HepG2 (cell line): Measurements from ENCODE around the gene HHATL. TPM values are rescaled to one million over a fixed set of nuclear protein-coding genes. Genes with fewer than 3 reads are reported as not detected.

ENCODE experiments used
- ATAC-seq: fragments of 200-7000 bp; cut with Tn5 transposase; 3 replicates; pipeline ENCODE4 v1.9.1; 2020; ENCODE audit warnings: mild to moderate bottlenecking, moderate library complexity
- BruUV-seq: library from RNA; stranded (reverse); fragments of 400-500 nt; replicated peaks from 2 replicates; lab custom pipeline; 2021; lab: Mats Ljungman, UMichigan
- CTCF ChIA-PET: fragments of 300-600 bp; formaldehyde crosslinking; extraction: SDS; loops from one replicate; lab custom pipeline; 2021; ENCODE audit warnings: low total read pairs, inconsistent platforms, low intra/inter-chr PET ratio; lab: Yijun Ruan, JAX
- POLR2A ChIA-PET: fragments of 350-600 bp; sonication (Branson Sonifier 250); formaldehyde crosslinking; loops from one replicate; lab custom pipeline; 2020; ENCODE audit warnings: antibody characterized with exemption, inconsistent platforms; lab: Yijun Ruan, JAX
- DNase-seq: peaks from one replicate; pipeline ENCODE4 v3.0.0-alpha.2; 2015; ENCODE audit warnings: low spot score
- FAIRE-seq: peaks from 3 replicates; lab custom pipeline; 2011; peaks lifted over from hg19 to GRCh38; lab: Jason Lieb, UNC
- H2AFZ ChIP-seq: one replicate; pipeline ENCODE4 v1.6.1; 2011; ENCODE audit warnings: low read length, inconsistent platforms
- H3K27ac ChIP-seq: fragments of 300-600 bp; 3 replicates; pipeline ENCODE4 v1.8.0; 2011; ENCODE audit warnings: mixed run types, mild to moderate bottlenecking, mixed read lengths, low read length, inconsistent platforms; ENCODE audit not compliant: insufficient read depth; ENCODE audit errors: extremely low read length
- H3K27me3 ChIP-seq, 2 experiments: fragments of 200-600 bp in 1 of 2; 2 replicates in 1 of 2; 3 replicates in 1 of 2; pipeline versions ENCODE4 v1.6.0 to v1.8.0; 2011; ENCODE audit warnings: low read length in 2 of 2, mild to moderate bottlenecking in 2 of 2, moderate library complexity in 2 of 2, inconsistent platforms in 1 of 2; ENCODE audit not compliant: insufficient read depth in 2 of 2, control insufficient read depth in 1 of 2
- H3K36me3 ChIP-seq, 2 experiments: fragments of 200-600 bp in 1 of 2; replicated peaks in 1 of 2; 2 replicates in 1 of 2; 3 replicates in 1 of 2; pipeline versions ENCODE4 v1.5.1 to v1.8.0; 2011; ENCODE audit warnings: low read length in 2 of 2, inconsistent platforms in 1 of 2; ENCODE audit not compliant: insufficient read depth in 2 of 2, control insufficient read depth in 1 of 2
- H3K4me1 ChIP-seq: 2 replicates; pipeline ENCODE4 v1.5.1; 2012; ENCODE audit warnings: low read length, inconsistent platforms; ENCODE audit not compliant: insufficient read depth
- H3K4me2 ChIP-seq: 2 replicates; pipeline ENCODE4 v1.6.0; 2011; ENCODE audit warnings: low read depth, low read length, inconsistent platforms
- H3K4me3 ChIP-seq, 3 experiments: fragments of 200-600 bp in 1 of 3; sonication (generic), shearing (Covaris generic) in 1 of 3; replicated peaks in 1 of 3; 2 replicates each; pipeline ENCODE4 v1.5.1; 2011 to 2016; ENCODE audit warnings: low read length in 3 of 3, inconsistent platforms in 2 of 3, low read depth in 2 of 3, mild to moderate bottlenecking in 2 of 3, control low read depth in 1 of 3, mixed read lengths in 1 of 3; ENCODE audit not compliant: insufficient read depth in 1 of 3
- H3K79me2 ChIP-seq: one replicate; pipeline ENCODE4 v1.6.1; 2011; ENCODE audit warnings: low read length, inconsistent platforms; ENCODE audit not compliant: insufficient read depth
- H3K9ac ChIP-seq: 2 replicates; pipeline ENCODE4 v1.6.0; 2011; ENCODE audit warnings: mild to moderate bottlenecking, low read depth, low read length, inconsistent platforms; ENCODE audit not compliant: insufficient read depth
- H3K9me3 ChIP-seq: 2 replicates; pipeline ENCODE4 v1.5.1; 2012; ENCODE audit warnings: mild to moderate bottlenecking, low read length
- H4K20me1 ChIP-seq: 2 replicates; pipeline ENCODE4 v1.6.0; 2011; ENCODE audit warnings: inconsistent platforms, mild to moderate bottlenecking, low read length, moderate library complexity; ENCODE audit not compliant: insufficient read depth
- BRF2 ChIP-seq: sonication (generic); formaldehyde crosslinking; IDR thresholded peaks from 2 replicates; pipeline ENCODE4 v1.8.1; 2022; ENCODE audit warnings: mild to moderate bottlenecking, missing genetic modification reagents
- FOSL1 ChIP-seq: sonication (generic); formaldehyde crosslinking; IDR thresholded peaks from 2 replicates; pipeline ENCODE4 v1.9.0; 2021; ENCODE audit warnings: missing genetic modification reagents, borderline replicate concordance
- GATAD1 ChIP-seq: IDR thresholded peaks from 2 replicates; pipeline ENCODE4 v1.6.1; 2016; ENCODE audit warnings: missing genetic modification reagents, missing compliant biosample characterization
- KDM1A ChIP-seq: IDR thresholded peaks from 2 replicates; pipeline ENCODE4 v1.6.1; 2016; ENCODE audit warnings: missing compliant biosample characterization
- KDM4B ChIP-seq: sonication (generic); formaldehyde crosslinking; IDR thresholded peaks from 2 replicates; pipeline ENCODE4 v1.4.0; 2020; ENCODE audit warnings: missing genetic modification reagents
- MYNN ChIP-seq: sonication (generic); formaldehyde crosslinking; IDR thresholded peaks from 2 replicates; pipeline ENCODE4 v1.4.0; 2020; ENCODE audit warnings: mild to moderate bottlenecking, low read depth, missing genetic modification reagents
- NR2F6 ChIP-seq, 2 experiments: IDR thresholded peaks; 2 replicates each; pipeline ENCODE4 v1.6.1; 2016; ENCODE audit warnings: antibody characterized with exemption in 1 of 2, mild to moderate bottlenecking in 1 of 2
- ZBTB43 ChIP-seq: sonication (generic); formaldehyde crosslinking; conservative IDR thresholded peaks from 2 replicates; pipeline ENCODE4 v1.4.0; 2020; ENCODE audit warnings: missing genetic modification reagents
- ZNF274 ChIP-seq: sonication (generic); formaldehyde crosslinking; IDR thresholded peaks from 2 replicates; pipeline ENCODE4 v1.5.1; 2020; ENCODE audit warnings: mild to moderate bottlenecking, missing genetic modification reagents
- ZNF660 ChIP-seq: sonication (generic); formaldehyde crosslinking; IDR thresholded peaks from 2 replicates; pipeline ENCODE4 v1.5.1; 2020; ENCODE audit warnings: mild to moderate bottlenecking, low read depth, missing genetic modification reagents, borderline replicate concordance
- ZNF672 ChIP-seq: sonication (generic); formaldehyde crosslinking; IDR thresholded peaks from 2 replicates; pipeline ENCODE4 v1.8.1; 2022; ENCODE audit warnings: missing genetic modification reagents
- ZNF772 ChIP-seq: sonication (generic); formaldehyde crosslinking; IDR thresholded peaks from 2 replicates; pipeline ENCODE4 v1.5.0; 2020; ENCODE audit warnings: mild to moderate bottlenecking, missing genetic modification reagents
- WGBS: methylation state at CpG from one replicate; pipeline ENCODE4 v1.1.6; 2017; ENCODE audit warnings: low lambda C conversion rate; 5-methylcytosine and 5-hydroxymethylcytosine counted together
- in situ Hi-C: cut with HindIII; loops from 2 replicates; pipeline ENCODE4 v1.10.0; 2017; ENCODE audit warnings: low pct_unique_long_range_greater_than_20kb; ENCODE audit not compliant: extremely low pct_ligation_motif_present
- intact Hi-C: fragments of 100-400 bp; cut with micrococcal nuclease; formaldehyde crosslinking; loops from one replicate; pipeline ENCODE4 v1.10.0; 2022; ENCODE audit not compliant: unreplicated experiment
- polyA plus RNA-seq, 8 experiments: library from polyadenylated mRNA; depleted of rRNA in 3 of 8; stranded (reverse) in 7 of 8; unstranded in 1 of 8; fragments of >200 nt; fragmentation: Illumina TruSeq in 4 of 8; extraction: Trizol in 4 of 8; gene quantifications; 2 replicates each; pipeline versions ENCODE4 v1.2.1 to v1.2.3, GENCODE V29; 2011 to 2016; ENCODE audit warnings: low read depth in 4 of 8, missing spikeins in 1 of 8, mixed read lengths in 1 of 8; ENCODE audit not compliant: insufficient read depth in 1 of 8
- total RNA-seq, 5 experiments: library from RNA; depleted of rRNA; stranded (reverse); fragments of >200 nt; fragmentation: Illumina TruSeq; extraction: Trizol; gene quantifications; 2 replicates each; pipeline ENCODE4 v1.2.3, GENCODE V29; 2016; ENCODE audit warnings: low read depth in 1 of 5
- TF ChIP-seq, protein P1 (sequence below): sonication (generic); formaldehyde crosslinking; IDR thresholded peaks from 2 replicates; pipeline ENCODE4 v1.4.0; 2020; ENCODE audit warnings: low read depth, missing genetic modification reagents

Gene HHATL
- total and polyA plus RNA-seq, 2 of the 13 experiments (the other 11 are each of a cell fraction or from before 2014, with no cell fraction given) = 0.26 TPM; not detected in 1

GRCh38 chr3:42712688-42713372, 10.2 kb upstream of the HHATL start:
- H3K27me3 ChIP-seq = peaks cover 2 to 7% of the 10 kb centered on the region in 2 experiments; a peak in 3 of 5 replicates
- 61% methylated on average over 4 of the region's 5 CpGs for WGBS
- ChIA-PET CTCF (no interaction called here), POLR2A (no interaction called here)
- no peaks in the 10 kb centered on the region for H4K20me1 ChIP-seq
- no peak overlapping the region for H3K4me2 ChIP-seq
- in situ Hi-C loops (no loop called here), intact Hi-C loops (no loop called here)
- H3K9me3 ChIP-seq = no peaks in the 10 kb centered on the region
- ATAC-seq (no peak), FAIRE-seq (no peak), DNase-seq (no peak)
- BruUV-seq = no TSS peak
- peaks cover 13% of the 10 kb centered on the region for H3K4me1 ChIP-seq
- no peaks in the 10 kb centered on the region for H3K79me2 ChIP-seq
- H2AFZ ChIP-seq = no peak overlapping the region
- H3K36me3 ChIP-seq = no peaks in the 10 kb centered on the region
- H3K9ac ChIP-seq = no peak overlapping the region
- no peak overlapping the region for H3K27ac ChIP-seq
- H3K4me3 ChIP-seq = no peak overlapping the region
- TF ChIP-seq, protein P1, sequence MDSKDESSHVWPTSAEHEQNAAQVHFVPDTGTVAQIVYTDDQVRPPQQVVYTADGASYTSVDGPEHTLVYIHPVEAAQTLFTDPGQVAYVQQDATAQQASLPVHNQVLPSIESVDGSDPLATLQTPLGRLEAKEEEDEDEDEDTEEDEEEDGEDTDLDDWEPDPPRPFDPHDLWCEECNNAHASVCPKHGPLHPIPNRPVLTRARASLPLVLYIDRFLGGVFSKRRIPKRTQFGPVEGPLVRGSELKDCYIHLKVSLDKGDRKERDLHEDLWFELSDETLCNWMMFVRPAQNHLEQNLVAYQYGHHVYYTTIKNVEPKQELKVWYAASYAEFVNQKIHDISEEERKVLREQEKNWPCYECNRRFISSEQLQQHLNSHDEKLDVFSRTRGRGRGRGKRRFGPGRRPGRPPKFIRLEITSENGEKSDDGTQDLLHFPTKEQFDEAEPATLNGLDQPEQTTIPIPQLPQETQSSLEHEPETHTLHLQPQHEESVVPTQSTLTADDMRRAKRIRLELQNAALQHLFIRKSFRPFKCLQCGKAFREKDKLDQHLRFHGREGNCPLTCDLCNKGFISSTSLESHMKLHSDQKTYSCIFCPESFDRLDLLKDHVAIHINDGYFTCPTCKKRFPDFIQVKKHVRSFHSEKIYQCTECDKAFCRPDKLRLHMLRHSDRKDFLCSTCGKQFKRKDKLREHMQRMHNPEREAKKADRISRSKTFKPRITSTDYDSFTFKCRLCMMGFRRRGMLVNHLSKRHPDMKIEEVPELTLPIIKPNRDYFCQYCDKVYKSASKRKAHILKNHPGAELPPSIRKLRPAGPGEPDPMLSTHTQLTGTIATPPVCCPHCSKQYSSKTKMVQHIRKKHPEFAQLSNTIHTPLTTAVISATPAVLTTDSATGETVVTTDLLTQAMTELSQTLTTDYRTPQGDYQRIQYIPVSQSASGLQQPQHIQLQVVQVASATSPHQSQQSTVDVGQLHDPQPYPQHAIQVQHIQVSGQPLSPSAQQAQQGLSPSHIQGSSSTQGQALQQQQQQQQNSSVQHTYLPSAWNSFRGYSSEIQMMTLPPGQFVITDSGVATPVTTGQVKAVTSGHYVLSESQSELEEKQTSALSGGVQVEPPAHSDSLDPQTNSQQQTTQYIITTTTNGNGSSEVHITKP (CRISPR knock-in tag) = no peak
- TF ChIP-seq MYNN (CRISPR knock-in tag) = no peak

DNA sequence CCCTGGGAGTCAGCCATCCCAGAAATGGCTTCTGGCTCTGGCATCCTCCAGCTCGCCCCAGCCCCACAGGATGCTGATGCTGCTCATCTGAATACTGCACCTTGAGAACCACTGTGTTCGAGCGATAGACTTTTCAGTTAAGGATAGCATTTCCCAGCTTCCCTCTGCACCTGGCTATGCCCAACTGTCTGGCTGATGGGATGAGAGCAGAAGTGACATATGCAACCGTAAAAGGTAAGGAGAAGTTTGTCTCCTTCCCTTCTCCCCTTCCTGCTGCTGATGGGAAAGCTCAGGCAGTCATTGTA, 9.7 kb upstream of the HHATL start:
- Histone ChIP-seq H3K27me3 (peaks cover 2 to 11% of the 10 kb centered on the region in 2 experiments; a peak in 4 of 5 replicates), H4K20me1 (no peaks in the 10 kb centered on the region), H3K4me2 (no peak overlapping the region), H3K9ac (no peak overlapping the region), H2AFZ (no peak overlapping the region), H3K79me2 (no peaks in the 10 kb centered on the region), H3K36me3 (no peaks in the 10 kb centered on the region), H3K27ac (no peak overlapping the region), H3K4me3 (no peak overlapping the region), H3K9me3 (no peaks in the 10 kb centered on the region), H3K4me1 (peaks cover 13% of the 10 kb centered on the region)
- in situ Hi-C loops = no loop called here
- CTCF ChIA-PET = no interaction called here
- POLR2A ChIA-PET = no interaction called here
- intact Hi-C loops = no loop called here
- no peak for ATAC-seq
- BruUV-seq = no TSS peak
- DNase-seq = no peak
- no peak for FAIRE-seq
- WGBS = 86% methylated on average over 3 of the region's 4 CpGs
- TF ChIP-seq ZNF274 (CRISPR knock-in tag) (no peak), GATAD1 (CRISPR knock-in tag) (no peak), KDM1A (CRISPR knock-in tag) (no peak), NR2F6 (IDR thresholded peaks at IDR 0.05) (no peak), NR2F6 (CRISPR knock-in tag; IDR thresholded peaks at IDR 0.05) (no peak), ZNF672 (CRISPR knock-in tag) (no peak), ZNF660 (CRISPR knock-in tag) (no peak), ZNF772 (no peak), FOSL1 (CRISPR knock-in tag) (no peak), KDM4B (CRISPR knock-in tag) (no peak), ZBTB43 (CRISPR knock-in tag) (no peak), BRF2 (CRISPR knock-in tag) (no peak)
